Heart left ventricle (tissue), 16 donors: ENCODE data around the gene CCDC70. TPM values are rescaled to one million over a fixed set of nuclear protein-coding genes. Genes with fewer than 3 reads are reported as not detected.

Experiments
- ATAC-seq, 4 donors: fragments of 200-7000 bp; cut with Tn5 transposase; one replicate each; pipeline ENCODE4 v1.9.1; 2020 to 2022; ENCODE audit warnings: moderate library complexity in 4 of 4, mild to moderate bottlenecking in 3 of 4, moderate number of reproducible peaks in 1 of 4
- DNase-seq, 5 donors: peaks; one replicate each; pipeline ENCODE4 v3.0.0-alpha.2; 2020
- H3K27ac ChIP-seq, 12 donors: fragments of 200-600 bp; sonication (generic) in 4 of 12; one replicate each; pipeline versions ENCODE4 v1.5.0 to v1.8.0; 2016 to 2022; ENCODE audit warnings: mild to moderate bottlenecking in 2 of 12
- H3K27me3 ChIP-seq, 9 donors: fragments of 200-600 bp; sonication (generic) in 2 of 9; one replicate each; pipeline versions ENCODE4 v1.5.1 to v1.8.0; 2016 to 2022; ENCODE audit warnings: mild to moderate bottlenecking in 3 of 9
- H3K36me3 ChIP-seq, 9 donors: fragments of 200-600 bp; sonication (generic) in 2 of 9; one replicate each; pipeline versions ENCODE4 v1.5.0 to v1.8.0; 2018 to 2022; ENCODE audit warnings: mild to moderate bottlenecking in 2 of 9
- H3K4me1 ChIP-seq, 12 donors: fragments of 200-600 bp; sonication (generic) in 4 of 12; one replicate each; pipeline versions ENCODE4 v1.5.0 to v1.8.0; 2016 to 2022; ENCODE audit warnings: mild to moderate bottlenecking in 3 of 12
- H3K4me3 ChIP-seq, 12 donors: fragments of 200-600 bp; sonication (generic) in 4 of 12; one replicate each; pipeline versions ENCODE4 v1.5.0 to v1.8.0; 2017 to 2022; ENCODE audit warnings: mild to moderate bottlenecking in 9 of 12, moderate library complexity in 4 of 12
- H3K9me3 ChIP-seq, 12 donors: fragments of 200-600 bp; sonication (generic) in 4 of 12; one replicate each; pipeline versions ENCODE4 v1.5.0 to v1.8.0; 2016 to 2022; ENCODE audit warnings: mild to moderate bottlenecking in 1 of 12
- CTCF ChIP-seq, 12 donors: fragments of 200-600 bp; sonication (generic) in 4 of 12; IDR thresholded peaks; one replicate each; pipeline versions ENCODE4 v1.5.0 to v1.8.0; 2018 to 2022; ENCODE audit warnings: antibody characterized with exemption in 12 of 12, mild to moderate bottlenecking in 5 of 12
- POLR2A ChIP-seq, 2 donors: fragments of 450-650 bp; IDR thresholded peaks; one replicate each; pipeline ENCODE4 v1.6.1; 2017; ENCODE audit warnings: antibody characterized with exemption in 2 of 2, mild to moderate bottlenecking in 2 of 2, moderate library complexity in 2 of 2
- WGBS, 4 donors: extraction: QIAGEN DNeasy Blood & Tissue Kit in 2 of 4; methylation state at CpG; one replicate each; pipeline versions ENCODE4 v1.1.5 to v1.1.7; 2013 to 2018; 5-methylcytosine and 5-hydroxymethylcytosine counted together
- intact Hi-C, 10 donors: fragments of 100-400 bp; cut with DNase I; formaldehyde crosslinking; loops; one replicate each; pipeline versions ENCODE4 v1.11.1 to v1.14.2; 2022
- polyA plus RNA-seq, 2 donors: library from polyadenylated mRNA; stranded (reverse); fragments of 200-250 nt; gene quantifications; one replicate each; pipeline ENCODE4 v1.2.3, GENCODE V29; 2013
- total RNA-seq, 9 donors: library from RNA; depleted of rRNA in 2 of 9; stranded (reverse); fragments of >200 nt in 2 of 9; fragmentation: NEBNext Ultra II Directional in 3 of 9; extraction: Animal tissue kit (Norgen Biotek cat#: 25700) in 3 of 9; gene quantifications; one replicate each; pipeline versions ENCODE4 v1.1.0 to v1.2.4, GENCODE V29; 2016 to 2023
- donor health status: ischemic (EF 13 %, LVEDD 7.1; RV severe dilation, severe dysfunction).
- donor health status: healthy with polysubstance abuse.
- donor health status: DM: no; HTN: yes; CAD: no.
- donor health status: DM: no; HTN: no; CAD: no.
- donor health status: ischemic (EF 25% LVEDD 6.9; RV normal size, moderate dysfunction).
- donor health status: ischemic (EF 25% LVEDD 5.7; RV mildly dilated, moderate dysfunction).
- donor health status: healthy.
- donor health status: DM: yes; HTN: yes; CAD: no.
- donor health status: ischemic (EF 35%, LVEDD 5.7; RV mildly dilated, moderate dysfunction).
- donor health status: nonischemic (EF 11% LVEDD 7.7; RV severe dilation, severe dysfunction).
- donor health status: DM: yes; HTN: yes; CAD: no.
- donor health status: PGD.
- donor health status: ischemic (EF 29% LVEDD 5.4; RV normal size, mild dysfunction).
- donor health status: nonischemic (EF 23%, LVEDD 6.1; RV moderate dilation, normal function).

CCDC70 gene
- total and polyA plus RNA-seq, 11 donors = not detected

DNA sequence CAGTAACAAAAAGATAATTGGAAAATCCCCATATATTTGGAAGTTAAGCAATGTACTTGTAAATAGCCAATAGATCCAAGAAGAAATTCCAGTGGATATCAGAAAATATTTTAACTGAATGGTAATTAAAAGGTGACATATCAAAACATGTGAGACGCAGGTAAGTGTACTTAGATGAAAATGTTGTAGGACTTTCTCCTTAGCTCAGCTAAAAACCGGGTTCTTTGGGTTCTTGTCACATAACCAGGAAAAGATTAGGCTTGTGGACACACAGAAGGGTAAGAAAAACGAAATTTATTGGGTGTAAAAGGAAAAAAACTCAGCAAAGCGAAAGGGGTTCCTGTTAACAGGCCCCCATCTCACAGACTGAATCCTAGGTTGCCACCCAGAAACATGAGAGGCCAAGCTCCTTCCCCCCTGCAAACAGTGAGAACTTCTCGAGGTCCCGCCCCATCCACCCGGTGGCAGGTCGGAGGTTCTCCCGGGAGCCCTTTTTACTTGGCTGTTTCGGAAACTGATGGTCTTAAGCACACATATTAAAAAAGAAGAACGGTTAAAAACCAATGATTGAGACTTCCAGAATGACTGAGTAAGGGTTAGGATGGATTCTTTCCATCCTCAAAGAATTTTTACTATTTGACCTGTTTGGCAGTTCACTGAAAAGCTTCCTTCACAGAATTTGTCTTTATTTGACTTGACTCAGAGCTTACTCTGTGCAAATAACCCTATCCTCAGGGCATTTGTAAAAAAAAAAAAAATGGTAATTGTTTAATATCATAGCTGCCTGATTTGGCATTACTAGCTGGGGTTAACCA, 3.1 kb upstream of the CCDC70 start:
- H3K4me1 ChIP-seq = no peaks in the 10 kb centered on the region
- H3K4me3 ChIP-seq = no peak overlapping the region
- DNase-seq (no peak), ATAC-seq (no peak)
- H3K27ac ChIP-seq = no peak overlapping the region
- no peaks in the 10 kb centered on the region for H3K9me3 ChIP-seq
- intact Hi-C loops = no loop called here
- no peaks in the 10 kb centered on the region for H3K27me3 ChIP-seq
- WGBS, 4 donors = 56 to 60% (median 58%) methylated on average over 11 of the region's 11 CpGs
- H3K36me3 ChIP-seq = no peaks in the 10 kb centered on the region
- no peak for TF ChIP-seq CTCF (IDR thresholded peaks at IDR 0.05)
- no peak for TF ChIP-seq POLR2A (IDR thresholded peaks at IDR 0.05)

DNA sequence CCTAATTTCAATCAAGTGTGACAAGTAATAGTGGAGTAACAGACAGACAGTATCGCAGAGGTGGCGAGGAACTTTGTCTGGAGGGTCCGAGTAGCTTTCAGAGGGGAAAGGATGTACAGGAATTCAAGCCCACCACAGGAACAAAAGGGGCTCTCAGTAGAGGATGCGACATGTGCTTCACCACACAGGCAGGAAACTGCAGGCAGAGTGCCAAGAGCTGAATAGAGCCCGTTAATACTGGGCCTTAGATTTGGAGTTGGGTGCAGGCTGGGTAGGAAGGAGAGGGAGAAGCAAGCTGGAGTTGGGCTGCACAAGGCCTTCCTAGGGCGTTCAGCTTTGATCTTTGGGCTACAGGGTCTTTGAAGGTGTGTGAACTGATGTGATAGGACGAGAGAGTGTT, 1.2 kb downstream of the CCDC70 start:
- Histone ChIP-seq H3K9me3 (no peaks in the 10 kb centered on the region), H3K36me3 (no peaks in the 10 kb centered on the region), H3K4me1 (no peaks in the 10 kb centered on the region), H3K4me3 (no peak overlapping the region), H3K27me3 (no peaks in the 10 kb centered on the region), H3K27ac (no peak overlapping the region)
- DNase-seq (no peak), ATAC-seq (no peak)
- intact Hi-C loops = no loop called here
- WGBS, 4 donors = 57 to 72% (median 65%) methylated on average over 7 of the region's 7 CpGs
- TF ChIP-seq CTCF (IDR thresholded peaks at IDR 0.05) = no peak
- TF ChIP-seq POLR2A (IDR thresholded peaks at IDR 0.05) = no peak

DNA sequence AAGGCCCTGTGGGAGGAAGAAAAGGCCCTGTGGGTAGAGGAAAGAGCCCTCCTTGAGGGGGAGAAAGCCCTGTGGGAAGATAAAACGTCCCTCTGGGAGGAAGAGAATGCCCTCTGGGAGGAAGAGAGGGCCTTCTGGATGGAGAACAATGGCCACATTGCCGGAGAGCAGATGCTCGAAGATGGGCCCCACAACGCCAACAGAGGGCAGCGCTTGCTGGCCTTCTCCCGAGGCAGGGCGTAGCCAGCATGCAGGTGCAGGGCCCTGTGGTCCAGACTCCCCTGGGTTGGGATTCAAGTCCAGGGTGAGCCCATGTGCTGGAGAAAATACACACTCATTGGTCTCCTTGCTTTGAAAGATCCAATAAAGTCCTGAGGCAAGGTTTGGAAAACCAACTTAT, 4.1 kb downstream of the CCDC70 start:
- 75 to 87% (median 80%) methylated on average over 7 of the region's 7 CpGs for WGBS, 4 donors
- no peak overlapping the region for H3K27ac ChIP-seq
- intact Hi-C loops = no loop called here
- no peak for TF ChIP-seq POLR2A (IDR thresholded peaks at IDR 0.05)
- TF ChIP-seq CTCF (IDR thresholded peaks at IDR 0.05) = no peak
- no peak for ATAC-seq
- H3K4me3 ChIP-seq = no peak overlapping the region
- H3K4me1 ChIP-seq = no peaks in the 10 kb centered on the region
- no peaks in the 10 kb centered on the region for H3K9me3 ChIP-seq
- H3K36me3 ChIP-seq = no peaks in the 10 kb centered on the region
- no peak for DNase-seq
- H3K27me3 ChIP-seq = no peaks in the 10 kb centered on the region

DNA sequence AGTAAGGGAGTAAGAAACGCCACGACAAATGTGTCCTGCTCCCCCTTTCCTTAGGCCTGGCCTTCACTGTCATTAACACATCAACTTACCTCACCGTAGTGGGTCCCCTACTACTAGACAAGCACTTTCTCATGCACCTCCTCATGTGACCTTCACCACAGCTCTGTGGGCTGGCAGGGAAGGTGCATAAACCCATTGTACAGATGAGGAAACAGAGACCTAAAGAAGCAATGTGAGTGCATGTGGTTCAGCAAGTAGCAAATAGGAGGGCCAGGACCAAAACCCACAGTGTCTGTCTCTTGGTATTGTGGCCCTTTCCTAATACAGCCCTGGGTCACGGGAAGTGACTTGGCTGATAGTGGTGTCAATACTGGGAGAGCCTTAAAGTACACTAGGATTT, 5.3 kb downstream of the CCDC70 start:
- no peak overlapping the region for H3K4me3 ChIP-seq
- H3K27me3 ChIP-seq = no peaks in the 10 kb centered on the region
- no peak overlapping the region for H3K27ac ChIP-seq
- 89 to 97% (median 95%) methylated on average over 4 of the region's 4 CpGs for WGBS, 4 donors
- peaks cover 0 to 3% (median 0%) of the 10 kb centered on the region in 12 donors for H3K4me1 ChIP-seq
- no peaks in the 10 kb centered on the region for H3K9me3 ChIP-seq
- ATAC-seq (no peak), DNase-seq (no peak)
- TF ChIP-seq CTCF (IDR thresholded peaks at IDR 0.05) (no peak), POLR2A (IDR thresholded peaks at IDR 0.05) (no peak)
- H3K36me3 ChIP-seq = no peaks in the 10 kb centered on the region
- intact Hi-C loops = no loop called here
